ENCODE measurements around the gene CRIM1. TPM values are rescaled to one million over a fixed set of nuclear protein-coding genes. Genes with fewer than 3 reads are reported as not detected.

Gene CRIM1
- total and polyA plus RNA-seq, 4 donors, result 2.2 to 22.1 (median 9.6) TPM

DNA sequence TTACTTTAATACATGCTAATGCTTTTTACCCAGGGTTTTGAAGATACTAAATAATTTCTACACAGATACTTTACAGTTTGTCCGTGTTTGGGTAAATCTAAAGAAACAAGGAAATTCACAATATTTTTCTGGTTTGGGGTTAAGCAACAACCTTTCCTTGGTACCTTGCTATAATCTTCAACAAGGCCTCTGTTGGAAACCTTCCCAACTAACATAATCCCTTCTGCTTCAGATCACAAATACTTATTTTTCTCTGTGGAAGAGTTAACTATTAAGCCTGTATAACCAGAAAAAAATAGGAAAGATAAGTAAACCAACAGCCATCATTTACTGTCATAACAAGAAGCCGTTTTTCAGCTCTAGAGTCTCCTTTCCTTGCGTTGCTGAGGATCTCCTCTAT, 227.4 kb downstream of the CRIM1 start (continued):
- TF ChIP-seq, protein P1, sequence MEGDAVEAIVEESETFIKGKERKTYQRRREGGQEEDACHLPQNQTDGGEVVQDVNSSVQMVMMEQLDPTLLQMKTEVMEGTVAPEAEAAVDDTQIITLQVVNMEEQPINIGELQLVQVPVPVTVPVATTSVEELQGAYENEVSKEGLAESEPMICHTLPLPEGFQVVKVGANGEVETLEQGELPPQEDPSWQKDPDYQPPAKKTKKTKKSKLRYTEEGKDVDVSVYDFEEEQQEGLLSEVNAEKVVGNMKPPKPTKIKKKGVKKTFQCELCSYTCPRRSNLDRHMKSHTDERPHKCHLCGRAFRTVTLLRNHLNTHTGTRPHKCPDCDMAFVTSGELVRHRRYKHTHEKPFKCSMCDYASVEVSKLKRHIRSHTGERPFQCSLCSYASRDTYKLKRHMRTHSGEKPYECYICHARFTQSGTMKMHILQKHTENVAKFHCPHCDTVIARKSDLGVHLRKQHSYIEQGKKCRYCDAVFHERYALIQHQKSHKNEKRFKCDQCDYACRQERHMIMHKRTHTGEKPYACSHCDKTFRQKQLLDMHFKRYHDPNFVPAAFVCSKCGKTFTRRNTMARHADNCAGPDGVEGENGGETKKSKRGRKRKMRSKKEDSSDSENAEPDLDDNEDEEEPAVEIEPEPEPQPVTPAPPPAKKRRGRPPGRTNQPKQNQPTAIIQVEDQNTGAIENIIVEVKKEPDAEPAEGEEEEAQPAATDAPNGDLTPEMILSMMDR (IDR thresholded peaks at IDR 0.05; ENCODE audit: low read depth, low read length, missing input control), result no peak
- TF ChIP-seq, protein P2, sequence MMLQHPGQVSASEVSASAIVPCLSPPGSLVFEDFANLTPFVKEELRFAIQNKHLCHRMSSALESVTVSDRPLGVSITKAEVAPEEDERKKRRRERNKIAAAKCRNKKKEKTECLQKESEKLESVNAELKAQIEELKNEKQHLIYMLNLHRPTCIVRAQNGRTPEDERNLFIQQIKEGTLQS (IDR thresholded peaks at IDR 0.05), result no peak

DNA sequence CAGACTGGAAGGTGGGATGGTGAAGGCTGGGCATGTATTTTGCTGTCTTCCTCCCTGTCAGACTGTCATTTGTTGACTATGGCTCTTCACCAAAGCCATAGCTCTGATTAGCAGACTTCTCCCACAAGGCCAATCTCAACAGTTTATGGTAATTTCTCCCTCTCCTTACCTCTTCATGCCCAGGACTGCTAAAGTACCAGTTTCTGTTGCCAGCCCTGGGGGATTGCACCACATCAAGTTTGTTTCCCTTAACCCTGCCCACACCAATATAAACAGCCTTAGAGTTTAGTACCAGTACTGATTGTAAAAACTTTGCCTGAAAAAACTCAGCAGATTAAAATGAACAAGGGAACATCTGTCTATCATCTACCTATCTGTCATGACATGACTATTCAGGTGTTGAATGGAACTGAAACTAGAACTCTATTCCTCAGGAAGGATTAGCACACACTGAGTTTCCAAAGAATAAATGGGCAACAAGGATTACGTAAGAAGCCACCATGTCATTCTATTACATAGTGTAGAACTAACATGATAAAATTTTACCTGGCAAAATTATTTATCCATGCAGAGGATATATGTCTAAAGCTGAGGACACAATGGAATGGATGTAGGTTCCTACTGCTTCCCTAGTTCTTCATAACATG, 228.7 kb downstream of the CRIM1 start:
- 95% methylated on average over 1 of the region's 1 CpG for WGBS
- Histone ChIP-seq H3K4me3 (ENCODE audit: low read depth in 1 of 3, low read length in 3 of 3) (no peak overlapping the region), H3K36me3 (ENCODE audit: control insufficient read depth in 4 of 4, insufficient read depth in 3 of 4, low read depth in 1 of 4, low read length in 3 of 4) (peaks cover 8 to 32% (median 15%) of the 10 kb centered on the region in 4 donors), H3K27ac (ENCODE audit: low read depth in 1 of 2, low read length in 2 of 2) (no peak overlapping the region), H3K9ac (ENCODE audit: low read depth in 1 of 2, low read length in 2 of 2) (no peak overlapping the region), H3K4me1 (ENCODE audit: control insufficient read depth in 4 of 4, insufficient read depth in 4 of 4, low read length in 3 of 4) (no peaks in the 10 kb centered on the region), H3K27me3 (ENCODE audit: control insufficient read depth in 4 of 4, insufficient read depth in 4 of 4, low read length in 3 of 4) (no peaks in the 10 kb centered on the region), H3K9me3 (ENCODE audit: control insufficient read depth in 4 of 4, low read length in 3 of 4) (no peaks in the 10 kb centered on the region)
- no peak for DNase-seq (ENCODE audit: low spot score)
- TF ChIP-seq NR2F2 (IDR thresholded peaks at IDR 0.05) (no peak), HNF4A (conservative IDR thresholded peaks at IDR 0.05) (no peak), RAD21 (IDR thresholded peaks at IDR 0.05) (no peak)

DNA sequence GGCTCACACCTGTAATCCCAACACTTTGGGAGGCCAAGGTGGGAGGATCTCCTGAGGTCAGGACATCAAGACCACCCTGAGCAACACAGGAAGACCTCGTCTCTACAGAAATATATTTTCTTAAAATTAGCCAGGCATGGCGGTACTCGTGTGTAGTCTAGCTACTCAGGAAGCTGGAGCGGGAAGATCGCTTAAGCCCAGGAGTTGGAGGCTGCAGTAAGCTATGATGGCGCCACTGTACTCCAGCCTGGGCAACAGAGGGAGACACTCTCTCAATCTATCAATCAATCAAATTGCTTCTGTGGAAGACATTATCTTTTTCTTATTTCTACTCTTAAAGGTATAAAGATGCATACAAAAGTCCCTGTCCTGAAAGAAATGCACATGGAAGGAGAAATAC, 231.1 kb downstream of the CRIM1 start:
- DNase-seq (ENCODE audit: low spot score), result no peak
- H3K27ac ChIP-seq (ENCODE audit: low read depth in 1 of 2, low read length in 2 of 2), result no peak overlapping the region
- H3K36me3 ChIP-seq (ENCODE audit: control insufficient read depth in 4 of 4, insufficient read depth in 3 of 4, low read depth in 1 of 4, low read length in 3 of 4), result peaks cover 5 to 19% (median 9%) of the 10 kb centered on the region in 4 donors
- H3K9ac ChIP-seq (ENCODE audit: low read depth in 1 of 2, low read length in 2 of 2), result no peak overlapping the region
- H3K4me1 ChIP-seq (ENCODE audit: control insufficient read depth in 4 of 4, insufficient read depth in 4 of 4, low read length in 3 of 4), result no peaks in the 10 kb centered on the region
- H3K27me3 ChIP-seq (ENCODE audit: control insufficient read depth in 4 of 4, insufficient read depth in 4 of 4, low read length in 3 of 4), result no peaks in the 10 kb centered on the region
- no peaks in the 10 kb centered on the region for H3K9me3 ChIP-seq (ENCODE audit: control insufficient read depth in 4 of 4, low read length in 3 of 4)
- 98% methylated on average over 6 of the region's 6 CpGs for WGBS
- TF ChIP-seq TAF1 (conservative IDR thresholded peaks at IDR 0.05) (no peak), EGR1 (IDR thresholded peaks at IDR 0.05; ENCODE audit: low read depth in 2 of 2) (no peak), RXRA (IDR thresholded peaks at IDR 0.05) (no peak)
- TF ChIP-seq, protein P3, sequence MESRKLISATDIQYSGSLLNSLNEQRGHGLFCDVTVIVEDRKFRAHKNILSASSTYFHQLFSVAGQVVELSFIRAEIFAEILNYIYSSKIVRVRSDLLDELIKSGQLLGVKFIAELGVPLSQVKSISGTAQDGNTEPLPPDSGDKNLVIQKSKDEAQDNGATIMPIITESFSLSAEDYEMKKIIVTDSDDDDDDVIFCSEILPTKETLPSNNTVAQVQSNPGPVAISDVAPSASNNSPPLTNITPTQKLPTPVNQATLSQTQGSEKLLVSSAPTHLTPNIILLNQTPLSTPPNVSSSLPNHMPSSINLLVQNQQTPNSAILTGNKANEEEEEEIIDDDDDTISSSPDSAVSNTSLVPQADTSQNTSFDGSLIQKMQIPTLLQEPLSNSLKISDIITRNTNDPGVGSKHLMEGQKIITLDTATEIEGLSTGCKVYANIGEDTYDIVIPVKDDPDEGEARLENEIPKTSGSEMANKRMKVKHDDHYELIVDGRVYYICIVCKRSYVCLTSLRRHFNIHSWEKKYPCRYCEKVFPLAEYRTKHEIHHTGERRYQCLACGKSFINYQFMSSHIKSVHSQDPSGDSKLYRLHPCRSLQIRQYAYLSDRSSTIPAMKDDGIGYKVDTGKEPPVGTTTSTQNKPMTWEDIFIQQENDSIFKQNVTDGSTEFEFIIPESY (IDR thresholded peaks at IDR 0.05), result no peak
- no peak overlapping the region for H3K4me3 ChIP-seq (ENCODE audit: low read depth in 1 of 3, low read length in 3 of 3)

DNA sequence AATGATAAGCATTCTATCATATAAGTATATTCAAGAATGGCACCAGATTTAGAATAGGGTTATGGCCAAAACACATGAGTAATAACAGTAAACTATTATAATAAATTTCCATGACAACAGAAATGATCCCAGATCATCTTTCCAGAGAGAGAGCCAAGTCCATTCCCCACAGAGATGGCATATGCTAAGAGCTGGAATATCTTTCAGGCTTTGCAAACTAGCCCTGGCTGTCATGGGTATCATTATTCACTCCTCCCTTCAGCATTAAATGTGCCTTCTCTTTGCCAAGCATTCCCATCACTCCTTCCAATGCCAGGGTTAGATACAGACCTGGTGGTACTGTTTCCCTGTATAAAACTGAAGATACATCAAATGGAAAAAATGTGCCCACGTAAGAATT, 231.5 kb downstream of the CRIM1 start:
- no peaks in the 10 kb centered on the region for H3K4me1 ChIP-seq (ENCODE audit: control insufficient read depth in 4 of 4, insufficient read depth in 4 of 4, low read length in 3 of 4)
- peaks cover 5 to 17% (median 9%) of the 10 kb centered on the region in 4 donors for H3K36me3 ChIP-seq (ENCODE audit: control insufficient read depth in 4 of 4, insufficient read depth in 3 of 4, low read depth in 1 of 4, low read length in 3 of 4)
- H3K27me3 ChIP-seq (ENCODE audit: control insufficient read depth in 4 of 4, insufficient read depth in 4 of 4, low read length in 3 of 4), result no peaks in the 10 kb centered on the region
- DNase-seq (ENCODE audit: low spot score), result no peak
- H3K4me3 ChIP-seq (ENCODE audit: low read depth in 1 of 3, low read length in 3 of 3), result no peak overlapping the region
- no peak overlapping the region for H3K27ac ChIP-seq (ENCODE audit: low read depth in 1 of 2, low read length in 2 of 2)
- H3K9ac ChIP-seq (ENCODE audit: low read depth in 1 of 2, low read length in 2 of 2), result no peak overlapping the region
- H3K9me3 ChIP-seq (ENCODE audit: control insufficient read depth in 4 of 4, low read length in 3 of 4), result no peaks in the 10 kb centered on the region
- 97% methylated on average over 1 of the region's 1 CpG for WGBS
- TF ChIP-seq GABPA (IDR thresholded peaks at IDR 0.05 in 1 of 2, conservative IDR thresholded peaks at IDR 0.05 in 1 of 2), result no peak
- TF ChIP-seq, protein P2 (IDR thresholded peaks at IDR 0.05), result no peak
- TF ChIP-seq, protein P4, sequence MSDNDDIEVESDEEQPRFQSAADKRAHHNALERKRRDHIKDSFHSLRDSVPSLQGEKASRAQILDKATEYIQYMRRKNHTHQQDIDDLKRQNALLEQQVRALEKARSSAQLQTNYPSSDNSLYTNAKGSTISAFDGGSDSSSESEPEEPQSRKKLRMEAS (IDR thresholded peaks at IDR 0.05), result no peak
- TF ChIP-seq, protein P5, sequence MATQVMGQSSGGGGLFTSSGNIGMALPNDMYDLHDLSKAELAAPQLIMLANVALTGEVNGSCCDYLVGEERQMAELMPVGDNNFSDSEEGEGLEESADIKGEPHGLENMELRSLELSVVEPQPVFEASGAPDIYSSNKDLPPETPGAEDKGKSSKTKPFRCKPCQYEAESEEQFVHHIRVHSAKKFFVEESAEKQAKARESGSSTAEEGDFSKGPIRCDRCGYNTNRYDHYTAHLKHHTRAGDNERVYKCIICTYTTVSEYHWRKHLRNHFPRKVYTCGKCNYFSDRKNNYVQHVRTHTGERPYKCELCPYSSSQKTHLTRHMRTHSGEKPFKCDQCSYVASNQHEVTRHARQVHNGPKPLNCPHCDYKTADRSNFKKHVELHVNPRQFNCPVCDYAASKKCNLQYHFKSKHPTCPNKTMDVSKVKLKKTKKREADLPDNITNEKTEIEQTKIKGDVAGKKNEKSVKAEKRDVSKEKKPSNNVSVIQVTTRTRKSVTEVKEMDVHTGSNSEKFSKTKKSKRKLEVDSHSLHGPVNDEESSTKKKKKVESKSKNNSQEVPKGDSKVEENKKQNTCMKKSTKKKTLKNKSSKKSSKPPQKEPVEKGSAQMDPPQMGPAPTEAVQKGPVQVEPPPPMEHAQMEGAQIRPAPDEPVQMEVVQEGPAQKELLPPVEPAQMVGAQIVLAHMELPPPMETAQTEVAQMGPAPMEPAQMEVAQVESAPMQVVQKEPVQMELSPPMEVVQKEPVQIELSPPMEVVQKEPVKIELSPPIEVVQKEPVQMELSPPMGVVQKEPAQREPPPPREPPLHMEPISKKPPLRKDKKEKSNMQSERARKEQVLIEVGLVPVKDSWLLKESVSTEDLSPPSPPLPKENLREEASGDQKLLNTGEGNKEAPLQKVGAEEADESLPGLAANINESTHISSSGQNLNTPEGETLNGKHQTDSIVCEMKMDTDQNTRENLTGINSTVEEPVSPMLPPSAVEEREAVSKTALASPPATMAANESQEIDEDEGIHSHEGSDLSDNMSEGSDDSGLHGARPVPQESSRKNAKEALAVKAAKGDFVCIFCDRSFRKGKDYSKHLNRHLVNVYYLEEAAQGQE (IDR thresholded peaks at IDR 0.05), result no peak
- TF ChIP-seq, protein P3 (IDR thresholded peaks at IDR 0.05), result no peak
- no peak for TF ChIP-seq TAF1 (conservative IDR thresholded peaks at IDR 0.05)
- TF ChIP-seq SP1 (IDR thresholded peaks at IDR 0.05), result no peak
- no peak for TF ChIP-seq RAD21 (IDR thresholded peaks at IDR 0.05)
- no peak for TF ChIP-seq NR2F2 (IDR thresholded peaks at IDR 0.05)
- no peak for TF ChIP-seq EGR1 (IDR thresholded peaks at IDR 0.05; ENCODE audit: low read depth in 2 of 2)
